ENCODE measurements around the gene TLNRD1.

GRCh38 chr15:81006124-81006523, 5.4 kb downstream of the TLNRD1 start:
- TF ChIP-seq CTCF (IDR thresholded peaks at IDR 0.05) (no peak), POLR2A (IDR thresholded peaks at IDR 0.05) (no peak)
